Activated CD8-positive, alpha-beta memory T cell treated with anti-CD3 and anti-CD28 coated beads, Interleukin-2, amount 50 U/mL, for 4 hours (primary cell): Measurements from ENCODE around the gene ALDOA.

Experiments
- DNase-seq: peaks from one replicate; pipeline ENCODE4 v3.0.0-alpha.2; 2020

ALDOA gene

GRCh38 chr16:30046178-30046577, 19.4 kb upstream of the ALDOA start:
- no peak for DNase-seq

- no peak for DNase-seq
Observed at GRCh38 chr16:30046588-30046987, 19.0 kb upstream of the ALDOA start.

GRCh38 chr16:30049871-30050270, 15.7 kb upstream of the ALDOA start:
- DNase-seq: no peak

- DNase-seq: no peak
Observed at GRCh38 chr16:30051518-30051917, 14.0 kb upstream of the ALDOA start.

- DNase-seq: peak; percentile 89
Observed at GRCh38 chr16:30052671-30053372, 12.7 kb upstream of the ALDOA start.

- no peak for DNase-seq
Observed at GRCh38 chr16:30053376-30054015, 12.1 kb upstream of the ALDOA start.

GRCh38 chr16:30054451-30054850, 11.1 kb upstream of the ALDOA start:
- no peak for DNase-seq

- peak; percentile 41 for DNase-seq
Observed at GRCh38 chr16:30054959-30055553, 10.5 kb upstream of the ALDOA start.

- DNase-seq: no peak
Observed at GRCh38 chr16:30060346-30060745, 5.2 kb upstream of the ALDOA start.

GRCh38 chr16:30060836-30061554, 4.6 kb upstream of the ALDOA start:
- DNase-seq: no peak

GRCh38 chr16:30063278-30063892, 2.2 kb upstream of the ALDOA start:
- no peak for DNase-seq

- peak; percentile 70 for DNase-seq
Observed at GRCh38 chr16:30063893-30064728, 1.4 kb upstream of the ALDOA start.

GRCh38 chr16:30064729-30065101, 845 bp upstream of the ALDOA start:
- no peak for DNase-seq

GRCh38 chr16:30065943-30066760, 592 bp downstream of the ALDOA start:
- peak; percentile 53 for DNase-seq

- DNase-seq: no peak
Observed at GRCh38 chr16:30066761-30067583, 1.4 kb downstream of the ALDOA start.

GRCh38 chr16:30067584-30067916, 2.0 kb downstream of the ALDOA start:
- DNase-seq: no peak

- DNase-seq: no peak
Observed at GRCh38 chr16:30068333-30068732, 2.8 kb downstream of the ALDOA start.

- DNase-seq: peak; percentile 61
Observed at GRCh38 chr16:30068750-30069610, 3.4 kb downstream of the ALDOA start.

GRCh38 chr16:30069611-30070462, 4.3 kb downstream of the ALDOA start:
- no peak for DNase-seq
